ENCODE results near the gene TMCC3.
A peak's percentile ranks its signal among the peaks of the same experiment; 100 is the strongest.
"Not testable (repeated sequence)": the region's sequence is repeated elsewhere in the genome, so short reads cannot be mapped to it uniquely, and the experiment has no call there.

Gene TMCC3

DNA sequence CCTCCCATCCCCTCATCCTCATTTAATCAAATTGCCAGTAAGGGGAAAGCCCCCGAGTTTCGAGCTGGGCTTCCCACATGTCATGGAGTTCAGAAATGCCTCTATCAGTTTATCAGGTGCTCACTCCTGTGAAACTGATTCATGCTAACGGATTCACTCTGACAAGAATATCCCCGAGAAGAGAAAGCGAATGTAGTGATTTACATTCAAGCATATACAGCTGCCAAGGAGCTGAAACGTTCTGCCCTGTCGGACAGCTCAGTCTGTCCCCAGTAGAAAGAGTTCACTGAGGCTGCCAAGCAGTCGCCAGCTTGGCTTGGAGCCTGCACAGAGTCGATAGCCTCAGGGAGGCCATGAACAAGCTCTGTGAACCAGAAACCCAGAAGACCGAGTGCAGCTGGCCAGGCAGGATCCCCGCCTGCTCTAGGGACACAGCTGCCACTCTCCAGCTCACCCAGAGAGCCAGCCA is 88.4 kb downstream of the TMCC3 start:
- no peak for DNase-seq

DNA sequence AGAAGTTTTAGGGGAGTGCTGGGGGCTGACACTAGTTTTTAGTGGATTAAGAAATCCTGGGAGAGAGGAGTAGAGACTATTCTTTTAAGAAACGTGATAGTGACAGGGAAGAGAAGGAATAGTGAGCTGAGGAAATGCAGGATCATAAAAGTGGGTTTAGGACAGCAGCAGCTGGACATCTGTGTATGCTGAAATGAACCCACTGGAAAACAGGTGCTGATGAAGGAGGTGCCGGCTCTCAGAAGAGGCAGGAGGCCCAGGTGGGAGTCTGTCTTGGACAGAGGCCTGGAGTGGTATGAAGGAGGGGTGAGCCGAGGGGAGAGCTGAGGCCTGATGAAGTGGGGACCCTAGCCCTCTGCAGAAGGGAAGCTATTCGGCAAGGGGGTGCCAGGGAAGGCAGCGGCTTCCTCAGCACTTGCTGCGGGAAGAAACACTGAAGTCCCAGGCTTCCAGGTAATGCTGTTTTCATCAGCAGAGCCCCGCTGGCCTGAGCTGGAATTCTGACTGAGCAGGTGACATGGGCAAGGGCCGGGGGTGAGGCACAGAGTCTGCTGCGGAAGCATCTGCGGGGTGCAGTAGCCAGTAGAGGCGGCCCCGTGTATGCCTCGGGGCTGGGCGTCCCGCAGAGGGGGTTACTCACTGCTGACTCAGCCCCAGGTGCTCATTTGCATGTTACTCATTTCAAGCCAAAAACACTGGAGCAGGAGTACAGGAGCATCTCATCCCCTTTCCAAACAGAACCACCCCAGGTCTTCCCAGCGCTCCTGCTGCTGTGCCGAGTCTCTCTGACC is 89.7 kb downstream of the TMCC3 start:
- DNase-seq: peak; percentile 15

DNA sequence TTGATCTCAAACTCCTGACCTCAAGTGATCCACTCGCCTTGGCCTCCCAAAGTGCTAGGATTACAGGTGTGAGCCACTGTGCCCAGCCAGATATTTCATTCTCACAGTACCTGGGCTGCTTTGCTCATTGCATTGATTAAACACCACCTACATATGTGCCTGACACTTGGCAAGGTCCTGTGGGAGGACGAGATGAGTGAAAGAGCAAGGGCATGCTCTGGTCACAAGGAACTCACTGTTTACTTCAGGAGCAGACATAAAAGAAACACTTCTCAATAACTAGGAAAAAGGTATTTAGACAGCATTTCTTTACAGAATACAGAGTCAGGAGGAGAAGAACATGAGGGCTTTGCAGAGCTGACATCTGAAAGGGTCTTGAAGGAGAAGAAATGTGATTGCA is 91.7 kb downstream of the TMCC3 start:
- DNase-seq: no peak

DNA sequence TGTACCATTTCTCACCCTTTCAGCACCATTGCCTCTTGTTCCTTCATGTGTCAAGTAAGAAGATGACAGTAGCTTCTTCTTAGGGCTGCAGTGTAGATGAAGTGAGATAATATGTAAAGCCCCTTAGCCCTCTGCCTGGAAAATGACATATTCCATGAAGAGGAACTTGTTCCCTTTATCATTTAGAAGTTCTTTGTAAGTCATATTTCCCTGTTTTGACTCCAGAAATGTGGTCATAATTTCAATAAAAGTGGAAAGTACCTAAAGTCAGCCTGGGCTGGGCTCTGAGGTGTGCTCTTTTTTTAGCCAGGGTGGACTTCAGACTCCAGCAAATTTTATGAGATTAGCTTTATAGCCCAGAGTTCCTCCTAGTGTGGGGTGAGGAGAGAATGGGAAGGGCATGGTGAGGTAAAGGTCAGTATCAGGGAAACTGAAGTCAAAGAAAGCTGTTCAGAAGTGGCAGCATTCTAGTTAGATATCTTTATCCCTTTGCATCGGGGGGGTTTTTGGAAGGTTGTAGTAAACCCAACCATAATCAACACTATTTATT is 92.5 kb downstream of the TMCC3 start:
- no peak for DNase-seq

DNA sequence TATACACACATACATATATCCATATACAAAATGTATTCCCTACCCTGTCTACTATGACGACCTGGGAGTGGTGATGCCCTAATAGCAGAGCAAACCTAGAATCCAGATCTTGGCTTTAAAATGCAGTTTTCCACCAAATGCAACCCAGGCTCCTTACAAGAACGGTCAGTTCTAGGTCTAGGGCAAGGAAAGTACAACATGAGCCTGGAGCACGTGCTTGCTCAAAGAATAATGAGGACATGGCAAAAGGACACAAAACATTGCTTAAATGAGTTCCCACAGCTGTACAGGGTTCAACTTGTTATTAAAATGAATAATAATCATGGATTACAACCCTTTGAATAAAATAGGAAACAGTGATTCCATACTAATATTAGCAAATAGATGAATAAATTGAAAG is 94.7 kb downstream of the TMCC3 start:
- DNase-seq: no peak

DNA sequence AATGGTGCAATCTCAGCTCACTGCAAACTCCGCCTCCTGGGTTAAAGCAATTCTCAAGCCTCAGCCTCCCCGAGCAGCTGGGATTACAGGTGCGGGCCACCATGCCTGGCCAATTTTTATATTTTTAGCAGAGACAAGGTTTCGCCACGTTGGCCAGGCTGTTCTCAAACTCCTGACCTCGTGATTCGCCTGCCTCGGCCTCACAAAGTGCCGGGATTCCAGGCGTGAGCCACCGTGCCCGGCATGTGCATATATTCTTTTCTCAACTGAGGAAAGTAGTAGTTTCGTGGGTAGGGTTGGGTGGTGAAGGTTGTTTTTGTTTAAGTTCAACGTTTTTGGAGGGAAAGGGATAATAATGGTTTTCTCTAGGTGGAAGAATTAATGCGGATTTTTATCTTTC is 96.5 kb downstream of the TMCC3 start:
- DNase-seq: no peak

DNA sequence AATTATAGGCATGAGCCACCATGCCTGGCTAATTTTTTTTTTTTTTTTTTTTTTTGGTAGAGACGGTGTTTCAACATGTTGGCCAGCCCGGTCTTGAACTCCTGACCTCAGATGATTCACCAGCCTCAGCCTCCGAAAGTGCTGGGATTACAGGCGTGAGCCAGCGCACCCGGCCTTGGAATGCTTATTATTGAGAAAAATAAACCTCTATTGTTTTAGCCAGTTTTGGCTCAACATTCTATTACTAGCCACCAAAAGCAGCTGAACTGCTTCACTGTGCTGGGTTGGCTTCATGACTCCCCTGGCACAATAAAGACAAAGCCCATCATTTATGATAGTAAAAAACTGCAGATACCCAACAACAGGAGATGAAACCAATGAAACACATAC is 97.2 kb downstream of the TMCC3 start:
- no peak for DNase-seq

DNA sequence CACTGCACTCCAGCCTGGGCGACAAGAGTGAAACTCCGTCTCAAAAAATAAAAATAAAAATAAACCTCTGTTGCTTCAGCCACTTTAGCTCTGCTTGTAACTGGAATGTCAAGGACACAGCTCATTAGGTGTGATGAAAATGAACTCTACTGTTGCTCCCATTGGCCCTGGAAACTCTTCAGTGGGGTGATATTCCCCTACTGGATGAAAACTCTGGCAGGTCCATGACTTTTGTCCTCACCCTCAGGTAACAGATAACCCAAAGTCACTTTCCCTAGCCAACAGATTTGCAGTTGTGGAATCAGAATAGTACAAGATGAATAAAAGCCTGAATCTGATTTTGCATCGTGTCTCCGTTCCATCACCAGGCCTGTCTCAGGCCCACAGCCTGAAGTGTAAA is 98.5 kb downstream of the TMCC3 start:
- no peak for DNase-seq

DNA sequence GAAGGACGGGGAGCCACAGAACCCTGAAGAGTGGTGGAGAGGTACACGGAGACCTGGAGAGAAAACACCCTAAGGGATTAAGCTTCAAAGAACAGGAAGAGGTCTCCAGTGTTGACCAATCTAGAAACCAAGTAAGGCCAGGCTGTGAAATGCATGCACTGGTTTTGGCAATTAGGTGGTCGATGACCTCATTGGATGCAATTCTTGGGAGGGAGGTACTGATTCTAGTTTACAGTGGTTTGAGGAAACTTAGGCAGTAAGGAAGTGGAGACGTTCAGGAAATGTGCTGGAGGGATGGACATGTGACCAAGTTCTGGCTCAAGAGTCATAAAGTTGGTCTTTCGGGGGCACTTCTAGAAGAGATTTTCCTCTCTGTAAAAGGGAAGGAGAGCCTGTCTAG is 99.4 kb downstream of the TMCC3 start:
- no peak for DNase-seq

DNA sequence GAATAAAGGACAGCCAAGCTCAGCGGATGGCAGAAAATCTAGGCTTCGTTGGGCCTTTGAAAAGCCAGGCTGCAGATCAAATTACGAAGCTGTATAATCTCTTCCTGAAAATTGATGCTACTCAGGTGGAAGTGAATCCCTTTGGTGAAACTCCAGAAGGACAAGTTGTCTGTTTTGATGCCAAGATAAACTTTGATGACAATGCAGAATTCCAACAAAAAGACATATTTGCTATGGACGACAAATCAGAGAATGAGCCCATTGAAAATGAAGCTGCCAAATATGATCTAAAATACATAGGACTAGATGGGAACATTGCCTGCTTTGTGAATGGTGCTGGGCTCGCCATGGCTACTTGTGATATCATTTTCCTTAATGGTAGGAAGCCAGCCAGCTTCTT is 101.5 kb downstream of the TMCC3 start:
- not testable (repeated sequence) for DNase-seq

DNA sequence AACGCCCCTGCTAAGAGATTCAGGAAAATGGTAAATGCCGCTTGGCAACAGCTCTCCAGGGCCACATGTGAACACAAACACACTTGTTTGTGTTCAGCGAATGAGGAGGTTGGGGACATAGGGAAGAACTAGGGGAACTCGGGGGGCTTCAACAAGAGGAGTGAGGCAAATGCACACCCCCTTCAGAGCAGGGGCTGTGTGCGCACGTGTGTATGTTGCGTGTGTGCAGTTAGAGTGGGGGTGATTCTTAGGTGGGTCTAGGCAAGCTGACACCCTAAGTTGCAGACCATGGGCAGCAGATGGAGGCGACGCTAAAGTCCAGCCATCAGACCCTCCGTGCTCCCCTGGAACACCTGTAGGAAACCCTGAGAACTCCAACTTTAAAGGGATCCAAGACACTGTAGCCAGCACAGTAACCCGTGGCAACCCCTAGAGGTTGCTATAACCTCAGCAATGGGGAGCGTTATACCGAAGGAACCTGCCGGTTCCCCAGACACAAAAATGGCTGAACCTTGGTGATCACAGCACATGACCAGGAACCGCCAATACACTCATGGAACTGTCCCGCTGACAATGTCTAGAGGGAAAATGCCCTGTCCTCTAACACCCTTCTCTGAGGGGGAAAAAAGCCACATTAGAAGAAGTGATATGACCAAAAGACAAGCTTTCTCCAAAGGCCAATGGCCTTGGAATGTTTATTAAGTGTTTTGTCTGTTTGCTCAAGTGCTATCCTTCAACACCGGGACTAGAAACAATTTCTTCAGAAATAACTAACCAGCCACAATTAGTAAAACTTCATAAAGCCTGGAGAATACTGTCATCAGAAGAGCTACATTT is 104.2 kb downstream of the TMCC3 start:
- no peak for DNase-seq

DNA sequence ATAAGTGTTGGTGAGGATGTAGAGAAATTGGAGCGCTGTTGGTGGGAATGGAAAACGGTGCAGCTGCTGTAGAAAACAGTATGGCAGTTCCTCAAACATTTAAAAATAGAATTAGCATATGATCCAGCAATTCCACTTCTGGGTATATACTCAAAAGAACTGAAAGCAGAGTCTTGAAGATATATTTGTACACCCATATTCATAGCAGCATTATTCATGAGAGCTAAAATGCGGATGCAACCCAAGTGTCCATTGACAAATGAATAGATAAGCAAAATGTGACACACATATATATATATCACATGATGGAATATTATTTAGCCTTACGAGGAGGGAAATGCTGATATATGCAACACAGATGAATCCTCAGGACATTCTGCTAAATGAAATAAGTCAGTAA is 106.0 kb downstream of the TMCC3 start:
- DNase-seq: no peak

DNA sequence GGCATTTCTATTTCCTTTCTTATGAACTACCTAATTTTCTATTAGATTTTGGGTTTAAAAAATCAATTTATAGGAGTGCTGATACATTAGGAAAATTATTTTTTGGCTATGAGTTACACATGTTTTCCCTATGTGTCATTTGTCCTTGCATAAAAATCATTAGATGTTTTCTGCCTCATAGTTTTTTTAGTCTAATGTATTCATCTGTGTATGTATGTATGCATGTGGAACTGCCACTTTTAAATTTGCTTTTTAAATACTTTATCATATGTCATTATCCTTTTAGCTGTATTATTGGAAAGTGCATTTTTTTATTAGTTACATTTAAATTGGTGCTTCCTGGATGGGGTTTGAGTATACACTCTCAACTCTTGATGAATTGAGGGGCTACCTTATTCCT is 112.0 kb downstream of the TMCC3 start:
- no peak for DNase-seq

DNA sequence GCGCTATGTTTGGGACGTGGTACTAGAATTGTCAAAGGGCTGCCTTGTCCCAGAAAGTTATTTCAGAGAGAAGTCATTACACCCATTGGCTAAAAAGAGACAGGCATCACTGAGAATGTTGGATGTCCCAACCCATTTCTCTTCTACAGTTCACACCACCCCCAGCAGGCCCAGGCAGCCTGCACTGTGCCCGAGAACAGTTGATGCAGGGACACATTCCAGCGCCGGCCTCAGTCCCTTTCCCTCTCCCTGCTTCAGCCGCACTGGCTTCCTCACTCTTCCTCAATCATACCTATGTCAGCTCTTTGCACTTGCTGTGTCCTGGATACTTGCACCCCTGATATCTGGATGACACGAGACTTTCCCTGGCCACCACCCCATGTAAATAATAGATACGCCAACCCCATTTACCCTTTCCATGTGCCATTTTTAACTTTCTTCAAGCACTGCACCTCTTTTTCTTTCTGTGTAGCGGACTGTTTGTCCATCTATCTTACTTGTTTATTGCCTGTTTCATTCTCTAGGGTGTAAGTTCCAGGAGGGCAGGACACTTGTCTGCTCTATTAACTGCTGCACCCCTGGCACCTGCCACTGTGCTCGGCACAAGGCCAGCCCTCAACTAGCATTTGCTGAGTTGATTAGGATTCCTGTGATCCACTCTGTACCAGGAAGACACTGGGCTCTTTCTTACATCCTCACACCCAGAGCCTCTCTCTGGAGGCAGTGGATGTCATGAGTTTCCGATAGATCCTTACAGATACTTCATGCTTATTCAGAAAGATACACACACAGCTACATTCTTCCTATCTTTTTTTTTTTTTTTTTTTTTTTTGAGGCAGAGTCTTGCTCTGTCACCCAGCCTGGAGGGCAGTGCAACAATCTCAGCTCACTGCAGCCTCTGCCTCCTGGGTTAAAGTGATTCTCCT is 114.1 kb downstream of the TMCC3 start:
- DNase-seq: no peak

DNA sequence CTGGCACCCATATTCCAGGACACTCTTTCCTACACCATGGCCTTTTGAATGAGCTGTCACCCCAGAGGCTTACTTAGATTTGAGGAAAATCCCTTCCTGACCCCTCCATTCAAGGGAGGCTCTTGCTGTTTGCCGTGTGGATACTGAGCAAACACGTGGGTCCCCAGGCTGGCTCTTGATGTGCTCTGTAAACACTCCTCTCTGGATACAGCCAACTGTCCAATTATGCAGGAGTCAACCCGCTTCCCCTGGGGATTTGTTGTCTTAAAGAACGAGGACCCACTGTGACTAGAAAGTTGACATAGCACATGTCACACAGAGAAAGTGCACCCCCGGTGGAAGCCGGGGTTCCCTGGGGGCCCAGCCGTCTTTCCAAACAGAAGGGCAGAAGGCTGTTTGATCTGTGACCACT is 114.8 kb downstream of the TMCC3 start:
- no peak for DNase-seq

DNA sequence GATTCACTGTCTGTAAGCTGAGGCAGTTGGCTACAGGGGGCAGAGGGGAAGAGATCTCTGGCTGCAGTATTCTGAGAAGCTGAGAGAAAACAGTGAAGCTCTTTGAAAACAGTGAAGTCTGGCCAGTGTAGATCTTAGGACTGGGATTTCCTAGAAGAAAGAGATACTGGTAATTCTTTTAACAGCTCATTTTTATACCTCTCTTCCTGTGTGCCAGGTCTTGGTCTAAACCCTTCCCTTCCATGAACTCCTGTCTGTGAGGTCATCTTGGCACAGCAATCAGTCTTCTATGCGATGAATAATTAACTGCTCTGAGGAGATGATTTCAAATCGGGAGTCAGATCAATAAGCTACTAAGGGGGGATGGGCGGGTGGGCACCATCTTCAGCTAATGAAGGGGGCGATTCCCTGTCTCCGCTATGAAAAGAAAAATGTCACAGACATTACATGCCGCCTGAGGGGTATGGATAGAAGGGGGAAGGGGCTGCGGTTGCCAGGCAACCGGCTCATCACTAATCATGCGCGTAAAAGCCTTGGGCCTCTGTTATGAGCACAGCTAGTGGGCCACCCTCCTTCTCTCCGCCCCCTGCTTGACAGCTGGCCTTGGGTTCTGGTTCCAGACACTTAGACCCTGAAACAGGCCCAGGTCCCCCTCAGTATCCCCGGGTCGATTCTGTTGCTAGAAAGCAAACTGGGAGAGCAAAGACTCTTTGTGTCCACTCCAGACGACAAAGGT is 115.4 kb downstream of the TMCC3 start:
- no peak for DNase-seq

DNA sequence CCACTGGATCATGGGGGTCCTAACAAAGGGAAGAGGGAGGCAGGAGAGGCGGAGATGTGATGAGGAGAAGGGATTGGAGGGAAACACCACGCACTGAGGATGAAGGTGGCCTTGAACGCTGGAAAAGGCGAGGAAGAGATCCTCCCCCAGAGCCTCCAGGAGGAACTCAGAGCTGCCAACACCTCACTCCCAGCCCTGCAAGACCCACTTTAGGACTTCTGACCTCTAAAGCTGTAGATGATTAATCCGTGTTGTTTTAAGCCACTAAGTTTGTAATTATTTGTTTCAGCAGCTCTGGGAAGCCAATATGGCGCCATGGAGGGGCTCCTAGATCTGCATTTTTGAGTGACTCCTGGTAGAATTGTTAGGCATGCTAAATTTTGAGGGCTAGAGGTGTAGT is 116.1 kb downstream of the TMCC3 start:
- DNase-seq: no peak

DNA sequence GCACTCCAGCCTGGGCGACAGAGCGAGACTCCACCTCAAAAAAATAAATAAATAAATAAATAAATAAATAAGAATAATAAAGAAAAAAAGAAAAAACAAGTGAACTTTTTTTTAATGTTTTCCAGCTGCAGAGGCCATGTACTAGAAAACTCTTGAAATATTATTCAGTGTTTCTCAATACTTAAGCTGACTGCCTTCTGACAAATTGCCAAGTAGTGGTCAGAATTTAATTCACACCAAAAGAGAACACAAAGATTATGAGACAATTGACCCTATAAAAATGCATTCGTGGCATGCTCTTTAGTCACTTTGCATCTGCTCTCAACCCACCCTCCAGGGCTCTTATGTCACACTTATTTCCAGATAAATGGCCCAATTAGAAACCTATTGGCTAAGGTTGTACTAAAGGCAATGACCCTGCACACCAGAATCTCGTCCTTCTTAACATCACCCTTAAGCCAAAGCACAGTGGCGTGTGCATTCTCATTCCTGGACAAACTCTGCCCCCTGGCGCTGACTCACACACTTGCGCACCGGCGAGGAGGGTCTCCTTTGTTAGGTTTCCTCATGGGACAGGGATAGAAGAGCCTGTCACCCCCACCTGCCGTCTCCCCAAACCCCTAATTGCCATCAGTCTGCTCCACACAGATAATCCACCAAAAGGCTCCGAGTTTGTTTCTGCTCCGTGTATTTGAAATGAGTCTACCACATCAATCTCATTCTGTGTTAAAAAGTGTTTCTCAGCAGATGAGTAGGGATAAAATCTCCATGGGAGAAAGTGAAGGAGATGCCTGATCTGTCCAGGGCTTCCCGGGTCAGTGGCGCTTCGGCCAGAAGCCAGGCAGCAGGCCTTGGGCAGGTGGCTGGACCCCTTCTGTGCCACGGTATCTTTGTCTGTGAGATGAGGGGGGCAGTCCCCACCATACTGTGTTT is 117.6 kb downstream of the TMCC3 start:
- peak; percentile 75 for DNase-seq

DNA sequence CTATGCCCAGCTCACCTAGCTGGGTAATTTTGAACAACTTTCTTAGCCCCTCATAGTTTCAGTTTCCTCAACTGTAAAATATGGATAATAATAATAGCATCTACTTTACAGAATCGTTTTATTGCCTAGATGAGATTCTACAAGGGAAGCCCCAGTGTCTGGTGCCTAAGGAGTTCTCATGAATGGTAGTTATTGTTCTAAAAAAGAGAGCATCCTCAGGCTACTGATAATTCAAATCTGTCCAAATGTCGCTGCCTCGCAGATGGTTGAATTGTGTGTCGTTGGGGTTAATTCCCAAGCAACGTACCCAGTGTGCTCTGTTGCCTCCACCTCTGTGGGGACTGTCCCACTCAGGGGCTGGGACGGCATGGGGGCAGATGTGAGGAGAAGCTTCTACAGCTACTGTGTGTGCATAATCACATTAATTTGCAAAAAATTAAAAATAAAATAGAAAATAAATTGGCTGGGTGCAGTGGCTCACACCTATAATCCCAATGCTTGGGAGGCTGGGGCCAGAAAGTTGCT is 119.1 kb downstream of the TMCC3 start:
- DNase-seq: no peak

DNA sequence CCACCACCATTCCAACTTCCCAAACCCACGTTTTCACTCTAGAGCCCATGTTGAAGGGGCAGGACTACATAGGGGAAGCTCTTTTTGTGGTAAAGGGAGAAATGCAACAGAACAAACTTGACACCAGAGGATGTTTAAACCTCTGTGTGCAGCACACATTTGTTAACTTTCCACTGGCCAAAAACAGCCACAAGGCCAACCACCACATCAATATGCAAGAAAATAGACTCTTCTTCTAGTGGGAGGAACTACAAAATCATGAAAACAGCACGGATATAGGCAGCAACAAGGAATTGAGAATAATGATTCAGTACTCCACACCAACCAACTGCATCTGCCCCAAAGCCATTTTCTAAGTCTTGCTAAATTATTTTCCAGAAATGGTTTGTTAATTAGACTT is 124.4 kb downstream of the TMCC3 start:
- DNase-seq: no peak

Measured in activated naive CD4-positive, alpha-beta T cell treated with anti-CD3 and anti-CD28 coated beads, Interleukin-2, amount 50 U/mL, for 16 hours (primary cell).